ENCODE data around the gene RNF44. TPM values are rescaled to one million over a fixed set of nuclear protein-coding genes. Genes with fewer than 3 reads are reported as not detected.

Gene RNF44
- total RNA-seq, 1 donor from 2014 or later = 169 TPM

GRCh38 chr5:176533390-176533789 lies 3.8 kb downstream of the RNF44 start:
- Mint-ChIP-seq H3K27me3 (ENCODE audit: low read depth) (no peaks in the 10 kb centered on the region), H3K4me1 (peaks cover 36% of the 10 kb centered on the region), H3K4me3 (peak overlapping the region; percentile 98), H3K36me3 (peaks cover 8% of the 10 kb centered on the region), H3K9me3 (no peaks in the 10 kb centered on the region), H3K27ac (peak overlapping the region; percentile 100)
- no peak for TF ChIP-seq CTCF (IDR thresholded peaks at IDR 0.05; ENCODE audit: unreplicated experiment)
- DNase-seq (ENCODE audit: low spot score in 2 of 2, unreplicated experiment in 2 of 2) = no peak

GRCh38 chr5:176532795-176533194 lies 4.4 kb downstream of the RNF44 start:
- Mint-ChIP-seq H3K9me3 (no peaks in the 10 kb centered on the region), H3K4me1 (peaks cover 30% of the 10 kb centered on the region), H3K27me3 (ENCODE audit: low read depth) (no peaks in the 10 kb centered on the region), H3K4me3 (no peak overlapping the region), H3K36me3 (peaks cover 13% of the 10 kb centered on the region), H3K27ac (peak overlapping the region; percentile 100)
- TF ChIP-seq CTCF (IDR thresholded peaks at IDR 0.05; ENCODE audit: unreplicated experiment) = no peak
- DNase-seq (ENCODE audit: low spot score in 2 of 2, unreplicated experiment in 2 of 2) = no peak

GRCh38 chr5:176531902-176532493 lies 5.2 kb downstream of the RNF44 start:
- Mint-ChIP-seq H3K27ac (no peak overlapping the region), H3K9me3 (no peaks in the 10 kb centered on the region), H3K4me3 (no peak overlapping the region), H3K27me3 (ENCODE audit: low read depth) (no peaks in the 10 kb centered on the region), H3K36me3 (peaks cover 13% of the 10 kb centered on the region), H3K4me1 (peaks cover 30% of the 10 kb centered on the region)
- no peak for TF ChIP-seq CTCF (IDR thresholded peaks at IDR 0.05; ENCODE audit: unreplicated experiment)
- no peak for DNase-seq (ENCODE audit: low spot score in 2 of 2, unreplicated experiment in 2 of 2)

- Mint-ChIP-seq H3K9me3 (no peaks in the 10 kb centered on the region), H3K4me3 (no peak overlapping the region), H3K4me1 (peaks cover 30% of the 10 kb centered on the region), H3K27me3 (ENCODE audit: low read depth) (no peaks in the 10 kb centered on the region), H3K27ac (no peak overlapping the region), H3K36me3 (peaks cover 13% of the 10 kb centered on the region)
- no peak for DNase-seq (ENCODE audit: low spot score in 2 of 2, unreplicated experiment in 2 of 2)
- TF ChIP-seq CTCF (IDR thresholded peaks at IDR 0.05; ENCODE audit: unreplicated experiment) = no peak
These were observed 6.0 kb downstream of the RNF44 start for GRCh38 chr5:176530983-176531901.

DNA sequence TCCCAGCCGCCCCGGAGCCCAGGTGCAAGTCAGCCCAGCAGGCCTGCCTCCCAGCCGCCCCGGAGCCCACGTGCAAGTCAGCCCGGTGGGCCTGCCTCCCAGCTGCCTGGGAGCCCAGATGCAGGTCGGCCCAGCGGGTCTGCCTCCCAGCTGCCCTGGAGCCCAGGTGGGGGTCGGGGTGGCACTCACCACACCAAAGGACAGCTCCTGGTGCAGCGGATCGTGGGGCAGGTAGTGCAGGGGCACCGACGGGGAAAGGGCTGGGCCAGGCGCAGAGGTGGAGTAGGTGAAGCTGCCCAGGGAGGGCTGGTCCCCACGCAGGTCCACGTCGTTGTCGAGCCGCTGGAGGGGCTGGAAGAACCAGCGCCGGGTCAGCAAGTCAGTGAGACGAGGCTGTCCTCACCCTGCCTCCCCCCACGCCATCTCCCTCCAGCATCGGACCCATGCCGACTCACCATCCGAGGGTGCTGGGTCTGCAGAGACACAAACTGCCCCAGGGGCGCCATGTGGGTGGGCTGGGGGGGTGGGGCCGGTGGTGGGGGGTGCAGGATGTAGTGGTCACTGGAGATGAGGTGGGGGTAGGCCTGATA lies 6.7 kb downstream of the RNF44 start:
- no peak for DNase-seq (ENCODE audit: low spot score in 2 of 2, unreplicated experiment in 2 of 2)
- Mint-ChIP-seq H3K27me3 (ENCODE audit: low read depth) (no peaks in the 10 kb centered on the region), H3K4me1 (peaks cover 26% of the 10 kb centered on the region), H3K9me3 (no peaks in the 10 kb centered on the region), H3K27ac (no peak overlapping the region), H3K36me3 (peaks cover 14% of the 10 kb centered on the region), H3K4me3 (no peak overlapping the region)
- TF ChIP-seq CTCF (IDR thresholded peaks at IDR 0.05; ENCODE audit: unreplicated experiment) = no peak
